ENCODE results near the gene SUGCT.
"Not testable (repeated sequence)": the region's sequence is repeated elsewhere in the genome, so short reads cannot be mapped to it uniquely, and the experiment has no call there.

Gene SUGCT

GRCh38 chr7:40405991-40406390 is 271.2 kb downstream of the SUGCT start:
- Histone ChIP-seq H3K27ac (no peak overlapping the region), H3K9me3 (ENCODE audit: low read depth, low read length) (no peaks in the 10 kb centered on the region), H3K4me3 (no peak overlapping the region), H3K9ac (ENCODE audit: insufficient read length) (no peak overlapping the region), H3K36me3 (ENCODE audit: insufficient read depth, low read length) (no peaks in the 10 kb centered on the region)
- no peak for DNase-seq (ENCODE audit: low read depth, low spot score)
- no peak for TF ChIP-seq EZH2 (IDR thresholded peaks at IDR 0.05)
- no peak for TF ChIP-seq POLR2AphosphoS5 (IDR thresholded peaks at IDR 0.05; ENCODE audit: borderline replicate concordance, low read depth, low read length)
- no peak for TF ChIP-seq FOXP2 (optimal IDR thresholded peaks at IDR 0.05; ENCODE audit: control extremely low read depth, extremely low read length, insufficient read depth)

GRCh38 chr7:40412323-40412722 is 277.5 kb downstream of the SUGCT start:
- no peak overlapping the region for H3K9ac ChIP-seq (ENCODE audit: insufficient read length)
- no peak for DNase-seq (ENCODE audit: low read depth, low spot score)
- no peak for TF ChIP-seq EZH2 (IDR thresholded peaks at IDR 0.05)
- no peak for TF ChIP-seq FOXP2 (optimal IDR thresholded peaks at IDR 0.05; ENCODE audit: control extremely low read depth, extremely low read length, insufficient read depth)
- TF ChIP-seq POLR2AphosphoS5 (IDR thresholded peaks at IDR 0.05; ENCODE audit: borderline replicate concordance, low read depth, low read length) = no peak
- H3K27ac ChIP-seq = no peak overlapping the region
- H3K4me3 ChIP-seq = no peak overlapping the region
- no peaks in the 10 kb centered on the region for H3K9me3 ChIP-seq (ENCODE audit: low read depth, low read length)
- no peaks in the 10 kb centered on the region for H3K36me3 ChIP-seq (ENCODE audit: insufficient read depth, low read length)

DNA sequence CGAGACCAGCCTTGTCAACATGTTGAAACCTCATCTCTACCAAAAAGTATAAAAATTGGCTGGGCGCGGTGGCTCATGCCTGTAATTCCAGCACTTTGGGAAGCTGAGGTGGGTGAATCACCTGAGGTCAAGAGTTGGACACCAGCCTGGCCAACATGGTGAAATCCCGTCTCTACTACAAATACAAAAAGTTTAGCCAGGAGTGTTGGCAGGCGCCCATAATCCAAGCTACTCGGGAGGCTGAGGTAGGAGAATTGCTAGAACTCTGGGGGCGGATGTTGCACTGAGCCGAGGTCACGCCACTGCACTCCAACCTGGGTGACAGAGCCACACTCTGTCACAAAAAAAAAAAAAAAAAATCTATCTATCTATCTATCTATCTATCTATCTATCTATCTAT is 279.9 kb downstream of the SUGCT start:
- not testable (repeated sequence) for DNase-seq (ENCODE audit: low read depth, low spot score); H3K36me3 ChIP-seq (ENCODE audit: insufficient read depth, low read length); H3K9ac ChIP-seq (ENCODE audit: insufficient read length); H3K9me3 ChIP-seq (ENCODE audit: low read depth, low read length); H3K4me3 ChIP-seq; H3K27ac ChIP-seq

GRCh38 chr7:40418448-40418847 is 283.6 kb downstream of the SUGCT start:
- DNase-seq (ENCODE audit: low read depth, low spot score) = no peak
- Histone ChIP-seq H3K9ac (ENCODE audit: insufficient read length) (no peak overlapping the region), H3K4me3 (no peak overlapping the region), H3K27ac (no peak overlapping the region), H3K9me3 (ENCODE audit: low read depth, low read length) (no peaks in the 10 kb centered on the region), H3K36me3 (ENCODE audit: insufficient read depth, low read length) (no peaks in the 10 kb centered on the region)
- TF ChIP-seq FOXP2 (optimal IDR thresholded peaks at IDR 0.05; ENCODE audit: control extremely low read depth, extremely low read length, insufficient read depth) (no peak), POLR2AphosphoS5 (IDR thresholded peaks at IDR 0.05; ENCODE audit: borderline replicate concordance, low read depth, low read length) (no peak), EZH2 (IDR thresholded peaks at IDR 0.05) (no peak)

DNA sequence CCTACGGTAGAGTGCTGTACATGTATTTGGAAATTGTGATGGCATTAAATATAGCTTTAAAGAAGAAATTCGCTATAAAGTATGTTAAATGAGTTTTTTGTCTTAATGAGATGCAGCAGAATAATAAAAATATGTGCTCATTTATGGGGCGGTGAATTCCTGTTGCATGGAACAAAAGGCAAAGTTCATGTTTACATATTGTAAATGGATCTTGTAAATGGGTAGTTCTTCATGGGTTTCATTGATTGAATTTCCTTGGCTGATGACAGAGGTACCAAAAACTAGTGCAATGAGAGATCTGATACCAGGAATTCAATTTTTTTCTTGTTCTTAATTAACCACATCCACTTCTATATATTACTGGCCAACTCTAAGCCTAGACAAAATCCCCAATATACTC is 284.2 kb downstream of the SUGCT start:
- H3K4me3 ChIP-seq = no peak overlapping the region
- TF ChIP-seq POLR2AphosphoS5 (IDR thresholded peaks at IDR 0.05; ENCODE audit: borderline replicate concordance, low read depth, low read length) (no peak), EZH2 (IDR thresholded peaks at IDR 0.05) (no peak), FOXP2 (optimal IDR thresholded peaks at IDR 0.05; ENCODE audit: control extremely low read depth, extremely low read length, insufficient read depth) (no peak)
- H3K9me3 ChIP-seq (ENCODE audit: low read depth, low read length) = no peaks in the 10 kb centered on the region
- no peak for DNase-seq (ENCODE audit: low read depth, low spot score)
- H3K27ac ChIP-seq = no peak overlapping the region
- H3K36me3 ChIP-seq (ENCODE audit: insufficient read depth, low read length) = no peaks in the 10 kb centered on the region
- no peak overlapping the region for H3K9ac ChIP-seq (ENCODE audit: insufficient read length)

- Histone ChIP-seq H3K4me3 (no peak overlapping the region), H3K9me3 (ENCODE audit: low read depth, low read length) (no peaks in the 10 kb centered on the region), H3K9ac (ENCODE audit: insufficient read length) (no peak overlapping the region), H3K36me3 (ENCODE audit: insufficient read depth, low read length) (no peaks in the 10 kb centered on the region), H3K27ac (no peak overlapping the region)
- no peak for DNase-seq (ENCODE audit: low read depth, low spot score)
- TF ChIP-seq EZH2 (IDR thresholded peaks at IDR 0.05) (no peak), FOXP2 (optimal IDR thresholded peaks at IDR 0.05; ENCODE audit: control extremely low read depth, extremely low read length, insufficient read depth) (no peak), POLR2AphosphoS5 (IDR thresholded peaks at IDR 0.05; ENCODE audit: borderline replicate concordance, low read depth, low read length) (no peak)
Observed at GRCh38 chr7:40419806-40420205, 285.0 kb downstream of the SUGCT start.

- H3K9me3 ChIP-seq (ENCODE audit: low read depth, low read length) = no peaks in the 10 kb centered on the region
- H3K27ac ChIP-seq = no peak overlapping the region
- no peak overlapping the region for H3K4me3 ChIP-seq
- DNase-seq (ENCODE audit: low read depth, low spot score) = no peak
- TF ChIP-seq POLR2AphosphoS5 (IDR thresholded peaks at IDR 0.05; ENCODE audit: borderline replicate concordance, low read depth, low read length) = no peak
- TF ChIP-seq FOXP2 (optimal IDR thresholded peaks at IDR 0.05; ENCODE audit: control extremely low read depth, extremely low read length, insufficient read depth) = no peak
- TF ChIP-seq EZH2 (IDR thresholded peaks at IDR 0.05) = no peak
- no peaks in the 10 kb centered on the region for H3K36me3 ChIP-seq (ENCODE audit: insufficient read depth, low read length)
- no peak overlapping the region for H3K9ac ChIP-seq (ENCODE audit: insufficient read length)
Observed at GRCh38 chr7:40421433-40421832, 286.6 kb downstream of the SUGCT start.

GRCh38 chr7:40425696-40426095 is 290.9 kb downstream of the SUGCT start:
- no peak for DNase-seq (ENCODE audit: low read depth, low spot score)
- Histone ChIP-seq H3K36me3 (ENCODE audit: insufficient read depth, low read length) (no peaks in the 10 kb centered on the region), H3K9me3 (ENCODE audit: low read depth, low read length) (no peaks in the 10 kb centered on the region), H3K4me3 (no peak overlapping the region), H3K27ac (no peak overlapping the region), H3K9ac (ENCODE audit: insufficient read length) (no peak overlapping the region)
- no peak for TF ChIP-seq POLR2AphosphoS5 (IDR thresholded peaks at IDR 0.05; ENCODE audit: borderline replicate concordance, low read depth, low read length)
- no peak for TF ChIP-seq EZH2 (IDR thresholded peaks at IDR 0.05)
- no peak for TF ChIP-seq FOXP2 (optimal IDR thresholded peaks at IDR 0.05; ENCODE audit: control extremely low read depth, extremely low read length, insufficient read depth)

DNA sequence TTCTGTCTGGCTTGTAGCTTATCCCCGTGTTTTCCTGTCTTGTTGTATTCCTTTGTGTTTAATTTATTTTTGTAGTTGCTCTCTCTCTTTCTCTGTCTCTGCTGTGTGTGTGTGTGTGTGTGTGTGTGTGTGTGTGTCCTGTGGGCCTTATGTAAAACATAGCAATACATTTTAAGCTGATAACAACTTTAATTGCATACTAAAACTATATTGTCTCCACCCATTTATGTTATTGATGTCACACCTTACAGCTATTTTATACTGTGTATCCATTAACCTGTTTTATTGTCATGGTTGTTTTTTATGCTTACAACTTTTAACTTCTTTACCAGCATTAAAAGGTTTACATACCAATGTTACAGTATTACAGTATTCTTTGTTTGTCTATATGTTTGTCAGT is 293.6 kb downstream of the SUGCT start:
- H3K9ac ChIP-seq (ENCODE audit: insufficient read length) = no peak overlapping the region
- DNase-seq (ENCODE audit: low read depth, low spot score) = no peak
- no peak overlapping the region for H3K27ac ChIP-seq
- H3K36me3 ChIP-seq (ENCODE audit: insufficient read depth, low read length) = no peaks in the 10 kb centered on the region
- no peaks in the 10 kb centered on the region for H3K9me3 ChIP-seq (ENCODE audit: low read depth, low read length)
- no peak for TF ChIP-seq FOXP2 (optimal IDR thresholded peaks at IDR 0.05; ENCODE audit: control extremely low read depth, extremely low read length, insufficient read depth)
- TF ChIP-seq EZH2 (IDR thresholded peaks at IDR 0.05) = no peak
- no peak for TF ChIP-seq POLR2AphosphoS5 (IDR thresholded peaks at IDR 0.05; ENCODE audit: borderline replicate concordance, low read depth, low read length)
- no peak overlapping the region for H3K4me3 ChIP-seq

Measured in SK-N-MC (cell line).